ENCODE data around the gene OTUD5. TPM values are rescaled to one million over a fixed set of nuclear protein-coding genes. Genes with fewer than 3 reads are reported as not detected.

OTUD5 gene
- 24.2 and 28.5 TPM in 2 replicates for total RNA-seq

- peak within 1 kb of the TSS; percentile 68 for H3K4me3 ChIP-seq (ENCODE audit: low read depth, low read length)
- TF ChIP-seq CTCF (IDR thresholded peaks at IDR 0.05; ENCODE audit: insufficient read depth, low read depth, low read length) = no peak
- no peak for DNase-seq (ENCODE audit: low read depth)
Observed at GRCh38 chrX:48957477-48957826, at the start of gene OTUD5. Gene OTUD5 (minus strand): TSS chrX:48957607. CDS start chrX:48957570, 37 bp downstream.

GRCh38 chrX:49003696-49004095 lies 46.3 kb upstream of the OTUD5 start:
- DNase-seq (ENCODE audit: low read depth) = no peak
- H3K4me3 ChIP-seq (ENCODE audit: low read depth, low read length) = no peak overlapping the region
- TF ChIP-seq CTCF (IDR thresholded peaks at IDR 0.05; ENCODE audit: insufficient read depth, low read depth, low read length) = no peak

- DNase-seq (ENCODE audit: low read depth) = peak; percentile 91
- no peak for TF ChIP-seq CTCF (IDR thresholded peaks at IDR 0.05; ENCODE audit: insufficient read depth, low read depth, low read length)
- peak within 1 kb of the TSS; percentile 70 for H3K4me3 ChIP-seq (ENCODE audit: low read depth, low read length)
Observed at GRCh38 chrX:49002091-49002935, 44.9 kb upstream of the OTUD5 start, which contains the start of gene GRIPAP1. Gene GRIPAP1 (minus strand): TSS chrX:49002264. CDS start chrX:49002229, 35 bp downstream.

GRCh38 chrX:49001521-49002090 lies 44.2 kb upstream of the OTUD5 start:
- DNase-seq (ENCODE audit: low read depth) = peak; percentile 39
- TF ChIP-seq CTCF (IDR thresholded peaks at IDR 0.05; ENCODE audit: insufficient read depth, low read depth, low read length) = no peak
- H3K4me3 ChIP-seq (ENCODE audit: low read depth, low read length) = peak overlapping the region; percentile 70

GRCh38 chrX:49000636-49001035 lies 43.2 kb upstream of the OTUD5 start:
- DNase-seq (ENCODE audit: low read depth) = no peak
- no peak overlapping the region for H3K4me3 ChIP-seq (ENCODE audit: low read depth, low read length)
- TF ChIP-seq CTCF (IDR thresholded peaks at IDR 0.05; ENCODE audit: insufficient read depth, low read depth, low read length) = no peak

GRCh38 chrX:48999030-48999429 lies 41.6 kb upstream of the OTUD5 start:
- DNase-seq (ENCODE audit: low read depth) = no peak
- no peak for TF ChIP-seq CTCF (IDR thresholded peaks at IDR 0.05; ENCODE audit: insufficient read depth, low read depth, low read length)
- no peak overlapping the region for H3K4me3 ChIP-seq (ENCODE audit: low read depth, low read length)

Measured in fibroblast of villous mesenchyme (primary cell).